Measurements from ENCODE around the gene ZNF462.

The ZNF462 gene

GRCh38 chr9:106969696-106970095, 106.7 kb downstream of the ZNF462 start:
- no peak overlapping the region for H3K4me3 ChIP-seq (replicated peaks in 1 of 2; ENCODE audit: low read depth in 2 of 2, low read length in 2 of 2)
- no peak for TF ChIP-seq CTCF (IDR thresholded peaks at IDR 0.05; ENCODE audit: low read depth, low read length)
- no peak for DNase-seq (ENCODE audit: low read depth in 2 of 2)

- no peak overlapping the region for H3K4me3 ChIP-seq (replicated peaks in 1 of 2; ENCODE audit: low read depth in 2 of 2, low read length in 2 of 2)
- TF ChIP-seq CTCF (IDR thresholded peaks at IDR 0.05; ENCODE audit: low read depth, low read length), result no peak
- DNase-seq (ENCODE audit: low read depth in 2 of 2), result no peak
These were observed 107.4 kb downstream of the ZNF462 start for GRCh38 chr9:106970219-106970975.

GRCh38 chr9:106970976-106971457, 108.1 kb downstream of the ZNF462 start:
- TF ChIP-seq CTCF (IDR thresholded peaks at IDR 0.05; ENCODE audit: low read depth, low read length), result no peak
- DNase-seq (ENCODE audit: low read depth in 2 of 2), result no peak

GRCh38 chr9:106972082-106972481, 109.1 kb downstream of the ZNF462 start:
- no peak for DNase-seq (ENCODE audit: low read depth in 2 of 2)
- no peak overlapping the region for H3K4me3 ChIP-seq (replicated peaks in 1 of 2; ENCODE audit: low read depth in 2 of 2, low read length in 2 of 2)
- TF ChIP-seq CTCF (IDR thresholded peaks at IDR 0.05; ENCODE audit: low read depth, low read length), result no peak

More at GRCh38 chr9:106970976-106971457, 108.1 kb downstream of the ZNF462 start:
- H3K4me3 ChIP-seq (replicated peaks in 1 of 2; ENCODE audit: low read depth in 2 of 2, low read length in 2 of 2), result no peak overlapping the region

- no peak for DNase-seq (ENCODE audit: low read depth in 2 of 2)
- no peak for TF ChIP-seq CTCF (IDR thresholded peaks at IDR 0.05; ENCODE audit: low read depth, low read length)
- no peak overlapping the region for H3K4me3 ChIP-seq (replicated peaks in 1 of 2; ENCODE audit: low read depth in 2 of 2, low read length in 2 of 2)
These were observed 111.4 kb downstream of the ZNF462 start for GRCh38 chr9:106974341-106974740.

- no peak overlapping the region for H3K4me3 ChIP-seq (replicated peaks in 1 of 2; ENCODE audit: low read depth in 2 of 2, low read length in 2 of 2)
- no peak for TF ChIP-seq CTCF (IDR thresholded peaks at IDR 0.05; ENCODE audit: low read depth, low read length)
- no peak for DNase-seq (ENCODE audit: low read depth in 2 of 2)
These were observed 113.8 kb downstream of the ZNF462 start for GRCh38 chr9:106976772-106977171.

Measured in cardiac fibroblast (primary cell).